B cell (primary cell): ENCODE data around the gene PACSIN1. TPM values are rescaled to one million over a fixed set of nuclear protein-coding genes. Genes with fewer than 3 reads are reported as not detected.

ENCODE experiments used
- ATAC-seq: fragments of 200-7000 bp; cut with Tn5 transposase; one replicate; pipeline ENCODE4 v1.10.0; 2021; ENCODE audit warnings: low read depth, mild to moderate bottlenecking, moderate number of reproducible peaks, moderate library complexity
- CTCF ChIA-PET: fragments of 350-600 bp; sonication (Branson Sonifier 250); formaldehyde crosslinking; loops from one replicate; lab custom pipeline; 2021; ENCODE audit warnings: antibody characterized with exemption, inconsistent platforms; lab: Charles Lee
- POLR2A ChIA-PET: fragments of 350-600 bp; sonication (Branson Sonifier 250); formaldehyde crosslinking; loops from one replicate; lab custom pipeline; 2021; ENCODE audit warnings: antibody characterized with exemption; lab: Charles Lee
- DNase-seq: peaks from one replicate; pipeline ENCODE4 v3.0.0; 2013
- H2AFZ ChIP-seq: 2 replicates; pipeline ENCODE4 v1.6.1; 2012; ENCODE audit warnings: mild to moderate bottlenecking, low read depth, low read length; ENCODE audit not compliant: insufficient read depth, poor library complexity, severe bottlenecking
- H3K27ac ChIP-seq, 2 donors: 1 replicate in 1 of 2; 2 replicates in 1 of 2; pipeline ENCODE4 v1.5.1; 2012 to 2013; ENCODE audit warnings: low read length in 2 of 2, mild to moderate bottlenecking in 2 of 2, moderate library complexity in 1 of 2
- H3K27me3 ChIP-seq, 4 experiments: fragments of 200-600 bp in 1 of 4; sonication (generic) in 1 of 4; replicated peaks in 1 of 4; 1 replicate in 2 of 4; 2 replicates in 2 of 4; pipeline versions ENCODE4 v1.6.1 to v1.7.0; 2013 to 2016; ENCODE audit warnings: low read length in 3 of 4, mild to moderate bottlenecking in 2 of 4, mixed read lengths in 1 of 4, moderate library complexity in 1 of 4; ENCODE audit not compliant: insufficient read depth in 4 of 4, control insufficient read depth in 3 of 4; ENCODE audit errors: control extremely low read depth in 1 of 4
- H3K36me3 ChIP-seq, 2 experiments: replicated peaks in 1 of 2; 1 replicate in 1 of 2; 2 replicates in 1 of 2; pipeline versions ENCODE4 v1.6.1 to v1.7.1; 2013; ENCODE audit warnings: low read length in 1 of 2; ENCODE audit not compliant: insufficient read depth in 2 of 2, control insufficient read depth in 1 of 2; ENCODE audit errors: control extremely low read depth in 1 of 2, extremely low read depth in 1 of 2
- H3K4me1 ChIP-seq, 2 donors: fragments of 200-600 bp in 1 of 2; sonication (generic) in 1 of 2; 1 replicate in 1 of 2; 2 replicates in 1 of 2; pipeline versions ENCODE4 v1.5.1 to v1.6.1; 2013 to 2017; ENCODE audit warnings: low read length in 2 of 2; ENCODE audit not compliant: control insufficient read depth in 2 of 2, insufficient read depth in 2 of 2
- H3K4me2 ChIP-seq: replicated peaks from 2 replicates; pipeline ENCODE3; 2012; ENCODE audit warnings: mild to moderate bottlenecking, low read depth, low read length; ENCODE audit not compliant: poor library complexity, severe bottlenecking
- H3K4me3 ChIP-seq, 5 experiments: fragments of 200-600 bp in 1 of 5; sonication (generic) in 1 of 5; 1 replicate in 3 of 5; 2 replicates in 2 of 5; pipeline versions ENCODE4 v1.5.1 to v1.7.0; 2011 to 2016; ENCODE audit warnings: low read length in 4 of 5, mild to moderate bottlenecking in 4 of 5, low read depth in 2 of 5, control low read depth in 1 of 5, moderate library complexity in 1 of 5; ENCODE audit not compliant: insufficient read depth in 1 of 5; ENCODE audit errors: control extremely low read depth in 1 of 5, extremely low read depth in 1 of 5
- H3K79me2 ChIP-seq: fragments of 200-600 bp; sonication (generic); one replicate; pipeline ENCODE4 v1.6.0; 2016; ENCODE audit warnings: low read length; ENCODE audit not compliant: control insufficient read depth, insufficient read depth
- H3K9ac ChIP-seq: fragments of 200-600 bp; sonication (generic); 2 replicates; pipeline ENCODE4 v1.6.1; 2017; ENCODE audit warnings: mild to moderate bottlenecking, low read length, moderate library complexity
- H3K9me3 ChIP-seq, 3 donors: one replicate each; pipeline versions ENCODE4 v1.6.1 to v1.7.1; 2013; ENCODE audit warnings: low read length in 2 of 3; ENCODE audit not compliant: control insufficient read depth in 2 of 3, insufficient read depth in 1 of 3; ENCODE audit errors: control extremely low read depth in 1 of 3
- H4K20me1 ChIP-seq: 2 replicates; pipeline ENCODE4 v1.6.0; 2012; ENCODE audit warnings: mild to moderate bottlenecking, low read length; ENCODE audit not compliant: insufficient read depth, control insufficient read depth, poor library complexity, severe bottlenecking
- H3K27ac Mint-ChIP-seq: one replicate; pipeline ENCODE4 v1.8.0; 2021; ENCODE audit warnings: mixed read lengths
- H3K27me3 Mint-ChIP-seq: one replicate; pipeline ENCODE4 v1.8.0; 2021; ENCODE audit warnings: mixed read lengths
- H3K4me1 Mint-ChIP-seq: one replicate; pipeline ENCODE4 v1.8.0; 2021; ENCODE audit warnings: mixed read lengths
- H3K4me3 Mint-ChIP-seq: one replicate; pipeline ENCODE4 v1.8.0; 2021; ENCODE audit warnings: mixed read lengths
- H3K9me3 Mint-ChIP-seq: one replicate; pipeline ENCODE4 v1.8.0; 2022; ENCODE audit warnings: mixed read lengths; ENCODE audit not compliant: insufficient read depth
- CTCF ChIP-seq: fragments of 200-600 bp; IDR thresholded peaks from one replicate; pipeline ENCODE4 v1.8.0; 2022; ENCODE audit warnings: antibody characterized with exemption, mild to moderate bottlenecking
- EZH2 ChIP-seq: IDR thresholded peaks from 2 replicates; pipeline ENCODE4 v1.6.1; 2012; ENCODE audit warnings: borderline replicate concordance, low read depth, mild to moderate bottlenecking, moderate library complexity, low read length; ENCODE audit not compliant: insufficient read depth, poor library complexity, severe bottlenecking
- WGBS: methylation state at CpG from one replicate; pipeline ENCODE4 v1.1.5; 2013; ENCODE audit warnings: missing lambda C conversion rate; ENCODE audit not compliant: insufficient coverage; 5-methylcytosine and 5-hydroxymethylcytosine counted together
- intact Hi-C: fragments of 100-400 bp; cut with micrococcal nuclease; formaldehyde crosslinking; loops from one replicate; pipeline ENCODE4 v1.10.0; 2022
- polyA plus RNA-seq: library from polyadenylated mRNA; depleted of rRNA; stranded (reverse); fragments of >200 nt; gene quantifications from 2 replicates; pipeline ENCODE4 v1.2.3, GENCODE V29; 2012
- total RNA-seq, 2 donors: library from RNA; stranded (reverse); fragments of 120-200 nt in 1 of 2; gene quantifications; 1 replicate in 1 of 2; 2 replicates in 1 of 2; pipeline versions ENCODE4 v1.2.3 to v1.2.4, GENCODE V29; 2013 to 2022

PACSIN1 gene
- total and polyA plus RNA-seq, 2 donors (not counting 1 experiment from before 2014, with no cell fraction given) = 0.18 to 0.20 TPM

GRCh38 chr6:34536959-34537848 lies 71.3 kb downstream of the PACSIN1 start:
- H3K27me3 Mint-ChIP-seq = no peaks in the 10 kb centered on the region
- no peaks in the 10 kb centered on the region for H3K4me1 Mint-ChIP-seq
- no peaks in the 10 kb centered on the region for H3K9me3 Mint-ChIP-seq
- H3K4me1 ChIP-seq = no peaks in the 10 kb centered on the region
- no peak overlapping the region for H3K4me3 Mint-ChIP-seq
- intact Hi-C loops = no loop called here
- CTCF ChIA-PET = no interaction called here
- POLR2A ChIA-PET = no interaction called here
- no peak overlapping the region for H3K27ac Mint-ChIP-seq
- no peak for ATAC-seq
- no peak overlapping the region for H3K4me3 ChIP-seq
- no peak overlapping the region for H2AFZ ChIP-seq
- H3K36me3 ChIP-seq = no peaks in the 10 kb centered on the region
- H3K27me3 ChIP-seq = no peaks in the 10 kb centered on the region
- no peak overlapping the region for H3K27ac ChIP-seq
- H4K20me1 ChIP-seq = no peaks in the 10 kb centered on the region
- no peak overlapping the region for H3K4me2 ChIP-seq
- DNase-seq = no peak
- no peak overlapping the region for H3K9ac ChIP-seq
- H3K79me2 ChIP-seq = no peaks in the 10 kb centered on the region
- TF ChIP-seq CTCF (no peak), EZH2 (no peak)
- WGBS = 97% methylated on average over 13 of the region's 15 CpGs
- H3K9me3 ChIP-seq = no peaks in the 10 kb centered on the region

- Histone ChIP-seq H3K79me2 (no peaks in the 10 kb centered on the region), H3K4me2 (no peak overlapping the region), H4K20me1 (no peaks in the 10 kb centered on the region), H3K4me3 (no peak overlapping the region), H3K27me3 (no peaks in the 10 kb centered on the region), H2AFZ (no peak overlapping the region), H3K9me3 (no peaks in the 10 kb centered on the region), H3K36me3 (no peaks in the 10 kb centered on the region), H3K4me1 (no peaks in the 10 kb centered on the region), H3K9ac (no peak overlapping the region), H3K27ac (no peak overlapping the region)
- Mint-ChIP-seq H3K4me1 (no peaks in the 10 kb centered on the region), H3K4me3 (no peak overlapping the region), H3K9me3 (no peaks in the 10 kb centered on the region), H3K27ac (no peak overlapping the region), H3K27me3 (no peaks in the 10 kb centered on the region)
- CTCF ChIA-PET = no interaction called here
- POLR2A ChIA-PET = no interaction called here
- intact Hi-C loops = no loop called here
- DNase-seq (no peak), ATAC-seq (no peak)
- 95% methylated on average over 17 of the region's 19 CpGs for WGBS
- TF ChIP-seq EZH2 (no peak), CTCF (no peak)
Measured at GRCh38 chr6:34537922-34538550, 72.2 kb downstream of the PACSIN1 start.
